ENCODE results near the gene FAM124A.

FAM124A gene

DNA sequence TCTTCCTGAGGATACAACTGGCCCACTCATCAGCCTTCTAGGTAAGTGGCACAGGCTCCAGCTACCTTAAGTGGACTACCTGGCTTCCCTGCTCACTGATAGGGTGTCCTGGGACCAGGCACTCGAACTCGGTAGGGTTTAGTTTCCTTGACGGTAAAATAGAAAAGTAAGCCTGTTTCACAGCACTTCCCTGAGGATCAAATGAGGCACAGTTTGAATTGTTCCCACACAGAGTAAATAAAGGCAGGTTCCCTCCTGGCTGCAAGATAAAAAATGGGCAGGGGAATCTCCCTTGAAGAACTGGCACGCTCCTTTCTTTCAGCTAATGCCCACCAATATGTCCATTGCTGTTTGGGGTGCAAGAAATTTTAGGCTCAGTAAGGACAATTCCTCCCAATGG, 1.1 kb upstream of the FAM124A start:
- no peak for DNase-seq

DNA sequence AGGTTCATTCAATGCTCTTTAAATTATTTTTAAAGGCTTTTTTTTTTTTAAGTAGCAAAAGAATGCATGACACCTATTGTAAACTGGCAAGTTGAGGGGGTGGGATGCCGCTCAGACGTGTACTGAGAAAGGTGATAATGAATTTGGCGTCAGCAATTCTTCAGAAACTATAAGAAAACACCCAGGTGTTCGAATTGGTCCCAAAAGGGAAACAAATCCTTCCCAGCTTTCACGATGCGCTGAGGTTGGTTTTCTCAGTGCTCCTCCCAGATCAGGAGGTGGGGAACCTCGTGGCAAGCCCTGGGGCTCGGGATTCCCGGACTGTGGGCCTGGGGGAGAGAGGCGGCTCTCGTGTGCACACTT, 543 bp upstream of the FAM124A start:
- DNase-seq: no peak

DNA sequence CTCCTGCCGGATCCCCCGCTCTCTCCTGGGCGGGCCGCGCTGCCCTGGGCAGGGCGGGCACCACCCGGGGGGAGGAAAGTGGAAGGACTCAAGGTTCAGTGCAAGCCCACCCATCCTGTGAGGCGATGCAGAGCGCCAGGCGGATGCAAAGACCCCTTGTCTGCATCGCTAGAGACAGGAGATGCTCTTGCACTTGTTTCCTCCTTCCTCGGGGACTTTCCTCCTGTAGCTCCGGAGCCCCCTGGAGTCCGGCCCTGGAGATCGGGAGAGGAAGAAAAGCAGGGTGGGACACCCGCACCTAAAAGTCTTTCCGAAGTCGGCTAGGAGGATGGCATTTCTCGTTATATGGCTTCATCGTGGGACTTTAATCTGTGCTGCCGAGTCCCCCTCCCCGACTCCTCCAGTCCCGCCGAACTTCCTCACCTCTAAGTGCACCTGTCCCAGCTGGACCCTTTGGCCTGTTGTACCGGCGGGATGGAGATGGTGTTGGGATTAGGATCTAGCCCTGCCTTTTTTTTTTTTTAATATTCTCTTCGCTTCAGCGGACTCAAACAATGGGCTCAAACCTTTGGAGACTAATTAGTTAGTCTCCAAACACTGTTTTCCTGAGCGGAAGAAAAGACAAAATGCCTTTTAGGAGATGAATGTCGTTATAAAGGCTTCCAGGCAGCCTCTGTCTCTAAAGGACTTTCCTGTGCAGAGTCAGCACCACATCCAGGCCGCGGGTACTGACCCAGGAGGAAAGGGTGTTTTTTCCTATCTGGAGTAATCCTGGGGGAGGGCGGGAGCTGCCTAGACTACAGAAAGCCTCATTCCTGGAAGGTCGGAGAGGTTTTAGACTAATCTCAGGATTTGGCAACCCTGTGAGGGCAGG, 725 bp downstream of the FAM124A start:
- no peak for DNase-seq

DNA sequence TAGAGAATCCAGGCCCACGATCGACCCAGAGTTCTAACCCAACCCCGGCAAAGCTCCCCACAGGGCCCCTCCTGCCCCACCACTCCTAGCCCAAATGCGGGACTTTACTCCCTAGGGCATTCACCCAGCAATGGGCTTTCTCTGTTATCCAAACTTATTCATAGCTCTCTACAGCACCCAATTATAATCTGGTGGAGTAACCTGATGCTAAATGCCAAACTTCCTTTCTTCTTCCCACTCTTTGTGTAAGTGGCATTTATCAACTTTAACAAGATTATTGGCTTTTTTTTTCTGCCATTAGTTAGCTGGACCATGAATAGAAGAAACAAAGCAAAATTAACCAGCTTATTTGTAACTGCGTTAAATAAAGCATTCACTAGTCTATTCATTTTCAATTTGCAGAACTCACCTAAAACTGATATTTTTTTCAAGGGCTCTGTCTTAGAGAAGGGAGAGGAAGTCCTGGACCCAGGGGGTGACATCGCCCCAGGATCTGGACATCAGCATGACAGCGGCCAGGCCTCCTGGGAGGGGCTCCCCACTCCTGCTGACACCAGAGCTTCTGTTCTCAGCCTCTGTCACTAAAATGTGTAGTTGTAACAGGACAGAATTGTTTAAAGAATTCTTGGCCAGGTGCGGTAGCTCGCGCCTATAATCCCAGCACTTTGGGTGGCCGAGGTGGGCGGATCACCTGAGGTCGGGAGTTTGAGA, 1.5 kb downstream of the FAM124A start:
- DNase-seq: no peak

DNA sequence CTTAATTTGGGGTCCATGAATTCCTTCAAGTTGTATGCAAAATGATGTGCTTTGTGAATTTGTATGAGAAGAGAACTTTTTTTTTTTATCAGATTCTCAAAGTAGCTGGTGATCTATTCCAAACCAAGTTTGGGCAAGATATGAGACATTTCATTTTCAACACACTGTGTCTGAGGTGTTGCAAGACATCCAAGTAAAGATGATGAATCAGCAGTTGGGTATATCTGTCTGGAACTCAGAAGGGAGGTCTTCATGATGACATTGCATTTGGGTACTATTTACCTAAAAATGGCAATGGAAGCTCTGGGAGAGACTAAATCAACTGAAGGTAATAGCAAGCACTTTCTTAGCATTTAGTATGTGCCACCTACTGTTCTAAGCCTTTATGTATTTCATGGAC, 2.8 kb downstream of the FAM124A start:
- no peak for DNase-seq

DNA sequence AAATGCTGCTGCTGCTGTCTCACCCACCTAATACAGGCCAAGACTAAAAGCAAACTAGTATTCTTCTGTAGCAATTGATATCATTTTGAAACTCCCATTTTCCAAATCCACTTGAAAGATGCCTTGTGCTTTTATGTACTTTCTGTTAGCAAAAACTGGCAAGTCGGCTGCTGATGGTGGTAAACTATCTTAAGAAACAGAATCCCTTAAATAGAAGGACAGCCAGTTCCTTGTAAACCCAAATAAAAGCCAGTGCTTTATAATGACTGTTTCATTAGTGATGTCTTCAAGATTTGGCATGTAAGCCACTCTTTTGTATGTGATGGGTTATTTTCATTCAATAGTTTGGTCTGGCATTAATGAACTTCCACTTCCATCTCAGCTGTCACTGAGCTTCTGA, 5.2 kb downstream of the FAM124A start:
- no peak for DNase-seq

DNA sequence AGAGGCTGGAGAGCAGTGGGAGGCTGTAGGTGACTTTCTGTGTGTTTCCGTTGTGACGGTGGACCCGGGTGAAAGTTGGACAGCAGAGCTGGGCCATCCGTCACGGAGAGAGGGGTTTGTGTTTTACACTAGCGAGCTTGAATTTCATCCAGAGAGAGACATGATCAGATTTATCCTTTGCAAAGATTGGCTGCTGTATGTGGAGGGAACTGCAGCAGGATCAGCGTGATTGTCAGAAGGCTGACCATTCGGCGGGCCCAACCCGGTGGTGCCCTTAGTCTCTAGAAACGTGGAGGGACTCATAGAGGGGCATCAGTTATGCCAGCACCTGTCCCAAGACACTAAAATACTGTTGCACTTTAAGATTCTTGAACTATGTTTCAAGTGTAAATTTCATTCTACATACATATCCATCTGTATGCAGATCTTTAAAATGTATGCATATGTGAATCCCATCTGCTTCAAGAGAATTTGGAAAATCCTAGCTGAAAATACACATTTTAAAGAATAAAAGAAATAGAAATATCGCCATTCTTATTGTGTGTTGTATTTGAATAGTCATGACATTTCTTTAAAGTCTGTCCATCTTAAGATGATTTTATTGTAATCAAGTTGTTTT, 7.0 kb downstream of the FAM124A start:
- DNase-seq: no peak

DNA sequence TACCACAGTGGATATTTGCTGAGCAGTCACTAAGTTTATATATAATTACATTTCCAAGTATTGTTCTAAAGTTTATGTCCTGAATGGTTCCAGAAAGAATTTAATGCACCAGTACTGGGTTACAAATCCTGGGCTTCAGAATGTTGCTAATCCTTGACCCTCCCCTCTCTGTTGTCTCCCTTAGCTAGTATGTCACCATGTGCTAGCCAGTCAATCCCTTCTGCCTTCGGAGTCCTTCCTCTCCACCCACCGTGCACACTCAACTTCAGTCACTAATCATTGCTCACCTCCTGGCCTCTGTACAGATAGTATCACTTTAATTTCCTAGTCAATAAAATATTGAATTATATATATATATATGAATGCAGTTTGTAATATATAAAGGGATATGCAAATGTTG, 7.5 kb downstream of the FAM124A start:
- no peak for DNase-seq

DNA sequence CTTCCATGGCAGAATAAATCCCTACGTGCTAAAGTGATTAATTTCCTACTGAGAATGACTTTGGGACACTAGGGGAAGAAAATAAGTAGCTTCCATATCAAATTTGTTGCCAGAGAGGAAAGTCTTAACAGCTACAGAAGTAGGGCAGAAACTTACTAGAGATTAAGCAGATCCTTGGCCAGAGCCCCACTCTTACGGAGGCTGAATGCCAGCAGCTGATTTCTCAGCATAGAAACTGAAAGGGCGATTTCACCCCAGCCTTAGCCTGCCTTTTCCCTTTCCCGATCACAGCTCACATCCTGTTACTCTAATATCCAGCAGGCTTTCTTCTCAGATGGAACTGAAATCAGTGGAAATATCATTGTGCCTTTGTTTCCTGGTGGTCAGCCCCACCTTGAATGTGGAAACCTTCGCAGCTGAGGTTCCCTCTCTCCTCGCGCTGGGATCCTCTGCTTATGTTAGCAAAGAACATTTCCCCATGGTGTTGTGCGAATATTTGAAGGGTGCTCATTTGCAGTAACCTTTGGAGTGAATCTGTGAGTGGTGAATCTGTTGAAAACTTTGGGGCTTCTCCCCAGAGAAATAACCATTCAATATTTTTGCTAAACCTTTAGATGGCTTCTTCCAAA, 8.4 kb downstream of the FAM124A start:
- DNase-seq: no peak

DNA sequence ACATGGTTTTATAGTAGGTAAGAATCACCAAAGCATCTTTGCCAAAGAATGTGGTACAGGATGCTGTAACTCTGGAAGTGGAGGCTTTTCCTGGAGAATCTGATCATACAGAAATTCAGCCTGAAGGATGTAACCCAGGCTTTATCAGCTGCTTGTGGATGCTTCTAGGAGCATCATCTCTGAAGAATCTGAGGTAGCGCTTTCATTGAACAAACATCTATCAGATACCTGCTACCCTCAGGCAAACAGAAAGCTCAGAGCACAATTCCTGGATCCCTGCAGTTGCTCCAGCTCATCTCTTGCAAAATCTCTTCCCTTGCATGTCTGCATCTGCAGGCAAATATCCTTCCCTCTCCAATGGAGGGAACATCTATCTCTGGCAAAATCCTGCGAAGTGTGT, 9.3 kb downstream of the FAM124A start:
- DNase-seq: no peak

DNA sequence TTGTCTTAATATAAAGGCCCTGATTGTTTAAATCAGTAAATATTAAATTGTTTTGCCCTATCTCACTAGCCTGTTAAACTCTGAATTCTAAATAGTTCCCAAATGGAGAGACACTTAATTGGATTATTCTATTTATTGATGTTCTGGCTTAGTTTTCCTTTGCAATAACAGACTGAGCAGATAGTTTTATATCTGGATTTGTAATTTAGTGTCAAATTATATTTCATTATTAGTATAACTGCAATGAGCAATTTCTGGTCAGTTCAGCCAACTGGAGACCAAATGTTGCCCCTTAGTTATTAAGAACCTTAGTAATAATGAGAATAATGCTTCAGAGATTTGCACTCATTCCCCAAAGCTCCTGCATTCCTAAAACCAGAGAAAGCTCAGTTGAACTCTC, 10.1 kb downstream of the FAM124A start:
- DNase-seq: no peak

DNA sequence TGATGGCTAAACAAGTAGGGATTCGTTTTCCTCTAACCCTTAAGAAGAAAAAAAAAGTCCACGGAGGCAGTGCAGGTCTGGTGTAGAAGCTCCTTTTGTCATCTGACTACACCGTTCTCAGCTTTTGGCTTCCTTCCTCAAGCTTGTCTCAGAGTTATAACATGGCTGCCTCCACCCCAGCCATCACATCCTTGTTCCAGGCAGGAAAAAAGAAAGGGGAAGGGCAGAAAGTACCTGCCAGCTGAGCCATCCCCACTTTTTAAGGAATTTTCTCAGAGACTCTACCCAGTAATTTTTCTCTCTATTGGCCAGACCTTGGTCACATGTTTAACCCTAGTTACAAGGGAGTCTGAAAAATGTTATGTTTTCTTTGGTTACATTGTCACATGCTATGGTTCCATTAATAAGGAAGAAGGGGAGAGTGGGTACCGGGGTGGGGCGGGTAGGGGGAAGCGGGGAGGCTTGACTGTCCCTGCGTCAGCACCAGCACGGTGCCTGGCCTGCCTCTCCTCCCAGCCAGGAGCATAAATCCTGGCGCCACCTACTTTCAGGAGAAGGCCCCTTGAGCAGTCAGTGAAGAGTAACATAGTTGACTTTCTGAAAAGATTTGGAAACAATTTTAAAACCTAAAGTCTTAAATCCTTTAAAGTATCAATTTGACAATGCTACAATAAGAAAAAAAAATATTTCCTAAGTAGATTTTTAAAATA, 11.1 kb downstream of the FAM124A start:
- DNase-seq: no peak

DNA sequence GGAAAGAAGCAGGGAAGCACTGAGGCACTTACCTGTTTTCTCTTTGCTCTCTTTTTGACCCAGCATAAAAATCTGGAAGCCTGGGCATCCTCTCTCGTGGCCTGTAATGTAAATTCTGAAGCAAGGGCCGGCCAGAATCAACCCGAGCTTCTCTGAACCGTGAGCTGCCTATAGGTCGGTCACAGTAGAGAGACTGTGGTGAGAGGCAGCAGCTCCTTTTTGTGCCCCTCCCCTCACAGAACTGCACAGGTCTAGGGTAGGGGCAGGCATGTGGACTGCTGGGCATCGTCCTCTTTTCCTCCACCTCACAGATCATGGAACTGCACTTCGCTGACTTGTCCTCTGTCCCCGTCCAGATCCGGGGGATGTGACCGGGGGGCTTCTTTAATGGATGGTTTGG, 12.5 kb downstream of the FAM124A start:
- no peak for DNase-seq

DNA sequence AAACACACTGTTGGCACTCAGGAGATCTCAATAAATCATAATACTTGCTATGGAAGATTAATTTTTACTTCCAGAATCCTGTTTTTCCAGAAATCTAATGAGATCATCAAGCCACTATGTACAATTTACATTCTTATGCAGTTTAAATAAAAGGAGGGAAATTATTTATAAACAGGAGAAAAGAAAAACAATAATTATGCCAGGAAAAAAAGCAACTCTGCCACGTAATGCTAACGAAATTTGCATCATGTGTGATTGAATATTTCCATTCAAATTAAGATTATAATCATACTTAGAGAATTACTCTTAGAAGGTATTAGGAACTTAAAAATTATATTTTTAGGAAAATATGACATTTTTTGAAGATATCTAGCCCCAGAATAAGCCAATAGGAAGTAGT, 13.0 kb downstream of the FAM124A start:
- no peak for DNase-seq

DNA sequence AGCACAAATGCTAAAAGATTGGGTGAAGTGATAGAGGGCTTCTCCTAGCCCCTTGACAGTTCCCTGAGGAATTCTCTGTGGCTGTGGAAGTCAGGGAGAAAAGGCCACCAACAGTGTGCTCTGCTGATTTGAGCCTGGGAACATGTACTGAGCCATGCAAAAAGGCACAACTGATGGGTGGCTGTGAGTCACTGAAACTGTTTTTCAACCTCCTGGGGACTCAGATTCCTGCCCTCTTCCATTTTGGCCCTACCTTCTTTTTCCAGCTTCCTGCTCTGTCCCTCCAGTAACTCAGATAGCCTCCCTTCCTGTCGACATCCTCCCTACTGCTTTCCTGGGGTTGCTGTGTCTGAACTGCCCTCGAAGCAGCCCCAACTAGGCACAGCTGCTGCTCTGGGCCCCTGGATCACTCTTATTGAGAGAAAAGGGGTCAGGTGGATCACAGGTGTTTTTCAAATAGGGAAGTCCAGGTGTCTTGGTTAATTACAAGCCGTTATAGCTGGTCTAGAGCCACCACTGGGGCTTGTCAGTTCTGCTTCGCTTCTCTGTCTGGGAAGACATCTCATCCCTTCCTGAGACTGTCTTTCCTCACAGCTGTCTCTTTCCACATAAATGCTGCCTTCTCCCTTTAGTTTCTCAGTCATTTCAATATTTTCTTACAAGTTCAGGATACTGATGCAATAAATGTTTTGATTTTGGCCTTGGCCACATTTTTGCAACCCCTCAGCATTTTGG, 13.7 kb downstream of the FAM124A start:
- no peak for DNase-seq

DNA sequence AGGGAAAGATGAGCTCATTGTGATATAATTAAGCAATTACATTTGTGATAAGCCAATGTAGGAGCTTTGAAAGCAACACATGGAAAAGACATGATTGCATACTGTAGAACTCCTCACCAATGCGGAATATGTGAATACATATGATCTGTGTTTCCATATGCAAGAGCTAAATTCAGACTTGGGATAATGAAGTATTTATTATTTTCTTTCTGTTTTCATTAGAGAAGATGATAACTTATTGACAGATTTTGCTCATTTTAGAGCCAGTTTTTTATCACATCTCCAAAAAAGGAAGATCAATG, 14.2 kb downstream of the FAM124A start:
- DNase-seq: no peak

DNA sequence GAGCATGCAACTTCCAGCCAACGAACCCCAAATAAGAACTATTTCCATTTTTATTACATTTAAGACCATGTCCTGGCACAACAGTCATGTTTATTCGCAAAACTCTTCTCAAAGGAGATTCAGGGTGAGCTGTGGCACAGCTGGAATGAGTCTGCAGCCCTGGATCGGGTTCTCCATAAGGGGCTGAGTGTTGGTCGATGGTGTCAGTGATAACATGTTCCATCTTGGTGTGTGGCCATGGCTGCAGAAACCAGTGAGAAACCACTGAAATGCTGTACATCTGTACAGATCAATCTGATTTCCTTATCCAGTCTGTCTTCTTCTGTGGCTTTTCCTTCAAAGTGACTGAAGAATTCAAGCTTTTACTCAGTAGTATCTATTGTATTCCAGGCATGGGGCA, 15.2 kb downstream of the FAM124A start:
- DNase-seq: no peak

DNA sequence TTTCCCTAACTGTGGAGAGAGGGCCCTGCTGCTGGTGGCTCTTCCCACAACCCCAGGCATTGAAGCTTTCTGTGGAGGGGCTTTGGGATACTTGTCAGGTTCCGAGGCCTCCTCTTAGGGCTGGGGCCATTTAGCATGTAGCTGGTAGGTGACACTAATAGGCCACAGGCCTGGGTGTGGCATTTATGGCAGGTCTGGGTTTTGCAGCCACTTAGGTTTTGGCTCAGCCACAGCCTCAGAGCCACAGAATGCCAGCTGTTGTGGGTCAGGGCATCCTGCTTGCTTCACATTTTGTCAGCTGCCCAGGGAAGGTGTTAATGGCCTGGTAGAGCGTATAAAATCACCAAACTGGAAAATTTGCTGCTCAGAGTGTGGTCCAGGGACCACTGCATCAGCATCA, 15.7 kb downstream of the FAM124A start:
- DNase-seq: no peak

DNA sequence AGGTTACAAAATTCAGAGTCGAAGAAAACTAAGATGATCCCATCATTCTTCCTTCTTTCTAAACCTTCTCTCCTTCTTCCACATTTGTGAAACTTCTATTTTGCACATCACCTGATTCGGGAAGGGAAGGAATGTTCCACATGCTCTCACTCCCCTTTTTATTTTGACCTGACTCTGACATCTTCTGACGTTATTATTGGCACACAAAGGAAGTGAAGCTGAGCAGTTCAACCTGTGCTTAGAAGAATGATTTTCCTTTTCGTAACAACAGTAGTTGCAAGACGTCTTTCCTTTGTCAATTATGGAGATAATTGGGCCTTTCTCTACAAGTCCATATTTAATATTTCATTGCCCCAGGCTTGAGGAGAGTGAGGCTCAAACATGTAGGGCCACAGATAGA, 18.0 kb downstream of the FAM124A start:
- DNase-seq: no peak

DNA sequence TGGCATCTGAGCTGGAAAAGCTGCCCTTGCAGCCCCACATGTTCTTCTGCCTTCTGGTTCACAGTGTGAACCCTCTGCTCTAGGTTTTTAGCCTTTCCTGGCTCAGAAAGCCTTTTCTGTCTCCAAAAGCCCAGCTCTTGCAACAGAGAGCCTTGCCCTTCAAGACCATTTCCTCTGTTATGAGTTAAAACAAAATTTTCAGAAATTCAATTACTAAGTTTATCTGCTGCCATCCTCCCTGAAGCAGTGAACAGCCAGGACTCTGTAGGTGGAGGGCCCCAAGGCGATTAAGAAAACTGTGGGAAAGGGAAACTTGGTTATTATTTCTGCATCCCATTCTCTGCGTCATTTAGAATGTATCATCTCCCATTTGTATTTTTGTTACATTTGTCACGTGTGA, 18.8 kb downstream of the FAM124A start:
- DNase-seq: no peak

DNA sequence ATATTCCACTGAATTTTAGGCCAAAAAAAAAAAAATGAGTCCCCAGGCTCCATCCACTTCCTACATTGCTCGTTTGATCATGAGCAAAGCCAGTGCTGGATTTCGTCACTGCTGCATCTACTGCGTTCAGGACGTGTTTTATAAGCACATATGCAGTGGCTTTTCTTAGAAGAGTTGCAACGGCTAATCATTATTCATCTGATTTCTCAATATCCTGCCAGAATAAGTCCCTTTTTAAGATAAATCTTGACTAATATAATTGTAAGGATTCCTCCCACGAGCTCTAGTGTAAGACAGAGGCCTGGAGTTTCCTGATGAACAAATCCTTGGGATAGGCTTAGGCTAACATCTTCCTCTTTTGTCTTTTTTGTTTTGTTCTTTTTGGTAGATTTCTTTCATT, 19.5 kb downstream of the FAM124A start:
- no peak for DNase-seq

DNA sequence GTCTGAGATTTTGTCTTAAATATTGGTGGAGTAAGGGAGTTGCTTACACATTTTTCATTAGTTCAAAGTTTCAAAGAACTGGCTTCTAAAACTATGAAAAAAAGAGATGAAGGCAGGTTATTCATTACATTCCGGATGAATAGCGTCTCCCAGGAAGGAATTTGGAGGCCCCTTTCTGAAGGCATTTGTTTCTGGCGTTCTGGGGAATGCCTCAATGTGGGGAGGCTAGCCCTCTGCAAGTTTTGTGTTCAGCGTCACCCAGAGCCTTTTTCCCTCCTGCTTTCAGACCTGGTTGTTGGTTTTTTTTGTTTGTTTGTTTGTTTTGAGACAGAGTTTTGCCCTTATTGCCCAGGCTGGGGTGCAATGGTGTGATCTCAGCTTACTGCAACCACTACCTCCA, 21.0 kb downstream of the FAM124A start:
- no peak for DNase-seq

DNA sequence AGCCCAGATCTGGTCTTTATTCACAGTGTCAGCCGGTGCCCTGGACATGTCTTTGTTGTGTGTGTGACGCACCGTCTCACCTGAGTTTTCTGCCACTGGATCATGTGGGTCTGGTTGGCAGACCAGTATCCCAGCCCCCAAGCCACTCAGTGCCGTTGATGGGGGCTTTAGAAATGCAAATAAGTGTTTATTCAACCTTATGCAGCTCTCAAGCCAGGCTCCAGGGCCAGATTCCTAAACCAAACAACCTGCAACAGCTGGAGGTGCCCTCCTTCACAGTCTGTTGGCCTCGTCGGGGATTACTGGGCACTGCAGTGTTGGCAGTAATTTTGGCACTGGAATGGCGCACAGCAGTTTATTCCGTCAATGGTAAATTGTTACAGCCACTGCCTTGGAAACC, 21.6 kb downstream of the FAM124A start:
- no peak for DNase-seq
